HG03571 (cell line): Measurements from ENCODE around the gene ST3GAL4.

ENCODE experiments used
- ATAC-seq: cut with Tn5 transposase; IDR thresholded peaks from one replicate; pipeline ENCODE4 v1.9.1; 2021; ENCODE audit not compliant: unreplicated experiment

The ST3GAL4 gene

GRCh38 chr11:126403658-126404057 is 48.2 kb downstream of the ST3GAL4 start:
- peak; percentile 68 for ATAC-seq

GRCh38 chr11:126404367-126404766 is 48.9 kb downstream of the ST3GAL4 start:
- no peak for ATAC-seq

GRCh38 chr11:126405374-126405773 is 49.9 kb downstream of the ST3GAL4 start:
- no peak for ATAC-seq

- ATAC-seq: no peak
Observed at GRCh38 chr11:126405906-126406305, 50.4 kb downstream of the ST3GAL4 start.

GRCh38 chr11:126406368-126406767 is 50.9 kb downstream of the ST3GAL4 start:
- no peak for ATAC-seq

GRCh38 chr11:126407101-126407521 is 51.6 kb downstream of the ST3GAL4 start:
- ATAC-seq: no peak

- no peak for ATAC-seq
Observed at GRCh38 chr11:126407682-126408288, 52.3 kb downstream of the ST3GAL4 start.

- ATAC-seq: no peak
Observed at GRCh38 chr11:126408496-126408895, 53.0 kb downstream of the ST3GAL4 start.

- ATAC-seq: no peak
Observed at GRCh38 chr11:126408901-126409619, 53.6 kb downstream of the ST3GAL4 start.

GRCh38 chr11:126409620-126409985 is 54.1 kb downstream of the ST3GAL4 start:
- no peak for ATAC-seq

GRCh38 chr11:126410649-126411048 is 55.2 kb downstream of the ST3GAL4 start:
- no peak for ATAC-seq

GRCh38 chr11:126411971-126412381 is 56.5 kb downstream of the ST3GAL4 start:
- ATAC-seq: no peak

GRCh38 chr11:126413426-126413825 is 57.9 kb downstream of the ST3GAL4 start:
- ATAC-seq: no peak

GRCh38 chr11:126413843-126414405 is 58.4 kb downstream of the ST3GAL4 start:
- no peak for ATAC-seq

- no peak for ATAC-seq
Observed at GRCh38 chr11:126414615-126415014, 59.1 kb downstream of the ST3GAL4 start.

- ATAC-seq: no peak
Observed at GRCh38 chr11:126415128-126415527, 59.6 kb downstream of the ST3GAL4 start.

- no peak for ATAC-seq
Observed at GRCh38 chr11:126415669-126416420, 60.4 kb downstream of the ST3GAL4 start.

GRCh38 chr11:126416542-126417090 is 61.1 kb downstream of the ST3GAL4 start:
- ATAC-seq: peak; percentile 90

GRCh38 chr11:126417091-126417862 is 61.8 kb downstream of the ST3GAL4 start:
- ATAC-seq: no peak

GRCh38 chr11:126418887-126419286 is 63.4 kb downstream of the ST3GAL4 start:
- no peak for ATAC-seq
